Measurements from ENCODE around the gene FBXO38.

FBXO38 gene

GRCh38 chr5:148428848-148429247 lies 45.1 kb downstream of the FBXO38 start:
- DNase-seq (ENCODE audit: low read depth), result no peak
- no peak for TF ChIP-seq MYC (IDR thresholded peaks at IDR 0.05; ENCODE audit: low read depth, low read length)
- no peak for TF ChIP-seq POLR2A (IDR thresholded peaks at IDR 0.05; ENCODE audit: extremely low read depth, insufficient read length)
- no peak for TF ChIP-seq CTCF (IDR thresholded peaks at IDR 0.05; ENCODE audit: low read depth, low read length)
- no peak for TF ChIP-seq MAX (IDR thresholded peaks at IDR 0.05; ENCODE audit: low read depth, low read length)

GRCh38 chr5:148433826-148434225 lies 50.1 kb downstream of the FBXO38 start:
- no peak overlapping the region for H3K4me3 ChIP-seq (ENCODE audit: low read depth, low read length)
- TF ChIP-seq CTCF (IDR thresholded peaks at IDR 0.05; ENCODE audit: low read depth, low read length), result no peak
- TF ChIP-seq MAX (IDR thresholded peaks at IDR 0.05; ENCODE audit: low read depth, low read length), result no peak
- no peak for TF ChIP-seq POLR2A (IDR thresholded peaks at IDR 0.05; ENCODE audit: extremely low read depth, insufficient read length)
- no peak for TF ChIP-seq MYC (IDR thresholded peaks at IDR 0.05; ENCODE audit: low read depth, low read length)
- no peak for DNase-seq (ENCODE audit: low read depth)

More at GRCh38 chr5:148428848-148429247, 45.1 kb downstream of the FBXO38 start:
- H3K4me3 ChIP-seq (ENCODE audit: low read depth, low read length), result no peak overlapping the region

GRCh38 chr5:148436029-148436428 lies 52.3 kb downstream of the FBXO38 start:
- H3K4me3 ChIP-seq (ENCODE audit: low read depth, low read length), result no peak overlapping the region
- no peak for DNase-seq (ENCODE audit: low read depth)
- TF ChIP-seq POLR2A (IDR thresholded peaks at IDR 0.05; ENCODE audit: extremely low read depth, insufficient read length), result no peak
- TF ChIP-seq CTCF (IDR thresholded peaks at IDR 0.05; ENCODE audit: low read depth, low read length), result no peak
- TF ChIP-seq MYC (IDR thresholded peaks at IDR 0.05; ENCODE audit: low read depth, low read length), result no peak
- TF ChIP-seq MAX (IDR thresholded peaks at IDR 0.05; ENCODE audit: low read depth, low read length), result no peak

GRCh38 chr5:148437249-148437648 lies 53.5 kb downstream of the FBXO38 start:
- no peak for TF ChIP-seq POLR2A (IDR thresholded peaks at IDR 0.05; ENCODE audit: extremely low read depth, insufficient read length)
- TF ChIP-seq MYC (IDR thresholded peaks at IDR 0.05; ENCODE audit: low read depth, low read length), result no peak
- TF ChIP-seq MAX (IDR thresholded peaks at IDR 0.05; ENCODE audit: low read depth, low read length), result no peak
- TF ChIP-seq CTCF (IDR thresholded peaks at IDR 0.05; ENCODE audit: low read depth, low read length), result no peak
- no peak overlapping the region for H3K4me3 ChIP-seq (ENCODE audit: low read depth, low read length)
- DNase-seq (ENCODE audit: low read depth), result peak; percentile 24

- TF ChIP-seq POLR2A (IDR thresholded peaks at IDR 0.05; ENCODE audit: extremely low read depth, insufficient read length), result no peak
- no peak for TF ChIP-seq MAX (IDR thresholded peaks at IDR 0.05; ENCODE audit: low read depth, low read length)
- no peak for TF ChIP-seq CTCF (IDR thresholded peaks at IDR 0.05; ENCODE audit: low read depth, low read length)
- DNase-seq (ENCODE audit: low read depth), result no peak
These were observed 55.2 kb downstream of the FBXO38 start for GRCh38 chr5:148438933-148439332.

GRCh38 chr5:148443241-148443640 lies 59.5 kb downstream of the FBXO38 start:
- no peak overlapping the region for H3K4me3 ChIP-seq (ENCODE audit: low read depth, low read length)
- TF ChIP-seq MYC (IDR thresholded peaks at IDR 0.05; ENCODE audit: low read depth, low read length) (no peak), MAX (IDR thresholded peaks at IDR 0.05; ENCODE audit: low read depth, low read length) (no peak), CTCF (IDR thresholded peaks at IDR 0.05; ENCODE audit: low read depth, low read length) (no peak), POLR2A (IDR thresholded peaks at IDR 0.05; ENCODE audit: extremely low read depth, insufficient read length) (no peak)
- no peak for DNase-seq (ENCODE audit: low read depth)

More at GRCh38 chr5:148438933-148439332, 55.2 kb downstream of the FBXO38 start:
- H3K4me3 ChIP-seq (ENCODE audit: low read depth, low read length), result no peak overlapping the region
